HUES64 (cell line): Measurements from ENCODE around the gene MED13L.
"Not testable (repeated sequence)": the region's sequence is repeated elsewhere in the genome, so short reads cannot be mapped to it uniquely, and the experiment has no call there.

Source experiments
- H3K27ac ChIP-seq: 2 replicates; pipeline ENCODE4 v1.7.0; 2013; ENCODE audit warnings: low read depth, low read length, inconsistent platforms
- H3K27me3 ChIP-seq: 2 replicates; pipeline ENCODE4 v1.6.1; 2013; ENCODE audit warnings: mild to moderate bottlenecking, low read length; ENCODE audit not compliant: insufficient read depth
- H3K36me3 ChIP-seq: 2 replicates; pipeline ENCODE4 v1.6.1; 2013; ENCODE audit warnings: mild to moderate bottlenecking, low read length; ENCODE audit not compliant: insufficient read depth
- H3K4me1 ChIP-seq: 2 replicates; pipeline ENCODE4 v1.6.1; 2013; ENCODE audit warnings: mild to moderate bottlenecking, low read length, moderate library complexity; ENCODE audit not compliant: insufficient read depth
- H3K4me3 ChIP-seq: 2 replicates; pipeline ENCODE4 v1.5.1; 2013; ENCODE audit warnings: mild to moderate bottlenecking, low read length, moderate library complexity
- H3K9ac ChIP-seq: 2 replicates; pipeline ENCODE4 v1.6.1; 2013; ENCODE audit warnings: mild to moderate bottlenecking, low read depth, low read length
- H3K9me3 ChIP-seq: 2 replicates; pipeline ENCODE4 v1.6.1; 2013; ENCODE audit warnings: low read depth, low read length; ENCODE audit not compliant: insufficient read depth
- WGBS: fragments of 150-250, 120-280 bp; methylation state at CpG from one replicate; pipeline ENCODE4 v1.1.7; 2013; ENCODE audit warnings: missing lambda C conversion rate; 5-methylcytosine and 5-hydroxymethylcytosine counted together

The MED13L gene

DNA sequence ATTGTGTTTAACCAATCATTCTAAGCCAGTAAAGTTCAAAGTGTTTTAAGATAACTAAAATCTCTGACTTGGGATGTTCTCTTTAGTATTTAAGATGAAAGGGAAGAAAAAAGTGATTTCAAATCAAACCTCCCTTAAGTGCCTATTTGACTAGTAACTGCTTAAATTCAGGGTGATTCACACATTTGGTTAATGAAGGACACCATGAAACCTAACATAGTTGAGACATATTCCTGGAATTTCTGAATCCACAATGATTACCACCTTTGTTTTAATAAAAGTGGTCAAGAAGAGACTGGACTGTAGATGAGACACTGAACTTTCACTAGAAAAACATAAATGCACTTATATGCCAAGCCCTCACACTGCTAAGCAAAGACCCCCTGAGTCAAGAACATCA, 138.7 kb downstream of the MED13L start:
- peaks cover 35% of the 10 kb centered on the region for H3K4me1 ChIP-seq
- H3K9ac ChIP-seq = no peak overlapping the region
- H3K27me3 ChIP-seq = no peaks in the 10 kb centered on the region
- no peak overlapping the region for H3K4me3 ChIP-seq
- H3K9me3 ChIP-seq = no peaks in the 10 kb centered on the region
- peak overlapping the region; percentile 26 for H3K27ac ChIP-seq
- H3K36me3 ChIP-seq = no peaks in the 10 kb centered on the region

DNA sequence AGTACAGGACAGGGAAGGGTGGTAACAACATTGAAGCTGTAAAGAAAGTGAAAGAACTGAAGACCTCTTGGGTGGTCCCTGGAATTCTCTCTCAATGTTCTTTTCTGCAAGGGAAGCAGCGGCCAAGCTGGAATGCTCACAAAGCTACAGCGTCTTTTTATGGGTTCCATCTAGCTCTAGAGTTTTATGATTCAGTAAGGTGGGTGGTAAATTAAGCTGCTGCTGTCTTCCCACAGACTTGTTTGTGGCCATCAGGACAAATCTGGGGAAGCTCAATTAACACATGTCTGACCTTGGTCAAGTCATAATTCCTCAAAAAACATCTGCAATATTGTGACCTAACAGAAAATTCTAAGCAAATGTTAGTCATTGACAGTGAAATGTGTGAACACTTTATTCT, 139.1 kb downstream of the MED13L start:
- H3K4me3 ChIP-seq = no peak overlapping the region
- H3K9me3 ChIP-seq = no peaks in the 10 kb centered on the region
- H3K36me3 ChIP-seq = no peaks in the 10 kb centered on the region
- WGBS = 80% methylated on average over 2 of the region's 2 CpGs
- no peaks in the 10 kb centered on the region for H3K27me3 ChIP-seq
- peaks cover 35% of the 10 kb centered on the region for H3K4me1 ChIP-seq
- H3K9ac ChIP-seq = 0 out of 2 replicates have a peak overlapping the region, but pooled peaks have one; percentile 12
- peak overlapping the region; percentile 26 for H3K27ac ChIP-seq

GRCh38 chr12:116137318-116137717, 140.2 kb downstream of the MED13L start:
- no peak overlapping the region for H3K9ac ChIP-seq
- H3K27ac ChIP-seq = no peak overlapping the region
- WGBS = no CpG with 5 or more reads among the region's 2 CpGs
- H3K27me3 ChIP-seq = no peaks in the 10 kb centered on the region
- H3K4me3 ChIP-seq = no peak overlapping the region
- peaks cover 43% of the 10 kb centered on the region for H3K4me1 ChIP-seq
- no peaks in the 10 kb centered on the region for H3K36me3 ChIP-seq
- no peaks in the 10 kb centered on the region for H3K9me3 ChIP-seq

DNA sequence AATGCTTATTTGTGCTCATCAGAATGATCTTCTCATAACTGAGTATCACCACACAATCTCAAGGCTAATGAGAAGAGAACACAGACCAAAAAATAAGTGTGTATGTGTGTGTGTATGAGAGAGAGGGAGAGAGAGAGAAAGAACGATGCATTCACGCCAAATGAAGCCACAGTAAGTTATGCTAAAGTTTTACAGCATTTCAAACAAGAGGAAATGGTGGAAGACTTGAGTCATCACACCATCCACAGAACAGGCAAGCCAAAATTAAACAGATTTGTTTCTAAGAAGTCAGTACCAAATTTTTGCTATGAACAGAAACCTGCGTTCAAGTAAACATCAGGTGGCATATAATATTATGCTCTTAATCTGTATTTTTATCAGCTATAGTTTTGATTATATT, 141.2 kb downstream of the MED13L start:
- Histone ChIP-seq H3K27ac (no peak overlapping the region), H3K36me3 (no peaks in the 10 kb centered on the region), H3K4me3 (no peak overlapping the region), H3K9ac (no peak overlapping the region), H3K9me3 (no peaks in the 10 kb centered on the region), H3K4me1 (peaks cover 48% of the 10 kb centered on the region), H3K27me3 (no peaks in the 10 kb centered on the region)
- 89% methylated on average over 2 of the region's 3 CpGs for WGBS

- WGBS = 91% methylated on average over 3 of the region's 3 CpGs
- peaks cover 55% of the 10 kb centered on the region for H3K4me1 ChIP-seq
- no peaks in the 10 kb centered on the region for H3K27me3 ChIP-seq
- no peak overlapping the region for H3K27ac ChIP-seq
- H3K36me3 ChIP-seq = no peaks in the 10 kb centered on the region
- H3K4me3 ChIP-seq = no peak overlapping the region
- no peak overlapping the region for H3K9ac ChIP-seq
- no peaks in the 10 kb centered on the region for H3K9me3 ChIP-seq
These were observed 142.1 kb downstream of the MED13L start for GRCh38 chr12:116135209-116135930.

DNA sequence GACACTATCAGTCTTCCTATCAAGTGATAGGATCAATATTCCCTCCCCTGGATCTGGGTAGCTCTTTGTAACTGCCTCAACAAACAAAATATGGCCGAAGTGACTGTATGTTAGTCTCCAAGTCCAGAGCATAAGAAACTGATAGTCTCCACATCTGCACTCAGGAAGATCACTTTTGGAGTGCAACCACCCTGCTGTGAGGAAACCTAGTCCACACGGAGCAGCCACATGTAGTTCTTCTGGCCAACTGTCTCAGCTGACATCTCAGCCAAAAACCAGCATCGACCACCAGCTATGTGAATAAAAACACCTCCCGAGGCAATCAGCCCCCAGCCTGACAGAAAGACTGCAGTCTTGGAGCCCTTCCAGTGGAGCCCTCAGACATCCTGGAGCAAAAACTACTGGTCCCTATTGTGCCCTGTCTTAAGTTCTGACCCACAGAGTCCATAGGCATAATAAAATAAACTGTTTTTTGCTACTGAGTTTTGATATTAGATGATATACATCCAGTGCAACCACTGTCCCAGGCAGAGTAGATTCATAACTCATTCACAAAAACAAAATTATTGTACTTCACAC, 143.8 kb downstream of the MED13L start:
- Histone ChIP-seq H3K4me3 (no peak overlapping the region), H3K9me3 (no peaks in the 10 kb centered on the region), H3K9ac (no peak overlapping the region), H3K27me3 (no peaks in the 10 kb centered on the region), H3K36me3 (no peaks in the 10 kb centered on the region), H3K27ac (no peak overlapping the region), H3K4me1 (peaks cover 43% of the 10 kb centered on the region)
- WGBS = 80% methylated on average over 4 of the region's 4 CpGs

DNA sequence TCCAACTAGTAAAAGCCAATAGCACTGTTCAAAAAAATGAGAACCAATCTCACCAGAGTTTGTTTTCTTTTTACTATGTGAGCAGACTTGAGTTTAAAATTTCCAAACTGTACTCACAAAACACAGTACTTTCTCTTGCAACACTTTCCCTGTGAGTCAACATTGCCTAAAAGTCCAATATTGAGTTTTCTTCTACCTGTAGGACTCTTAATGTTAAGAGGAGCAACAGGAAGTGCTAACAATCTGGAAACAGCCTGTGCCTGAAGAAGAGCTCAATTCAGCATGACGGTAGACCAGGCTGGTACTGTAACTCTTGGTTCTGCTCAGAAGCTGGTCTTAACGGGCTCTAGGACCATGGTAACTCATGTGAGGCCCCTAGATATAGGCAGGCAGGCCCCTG, 144.3 kb downstream of the MED13L start:
- H3K9me3 ChIP-seq = no peaks in the 10 kb centered on the region
- H3K36me3 ChIP-seq = no peaks in the 10 kb centered on the region
- no peak overlapping the region for H3K27ac ChIP-seq
- 81% methylated on average over 2 of the region's 2 CpGs for WGBS
- H3K27me3 ChIP-seq = no peaks in the 10 kb centered on the region
- H3K4me3 ChIP-seq = no peak overlapping the region
- H3K9ac ChIP-seq = no peak overlapping the region
- H3K4me1 ChIP-seq = peaks cover 42% of the 10 kb centered on the region

- H3K4me1 ChIP-seq = peaks cover 52% of the 10 kb centered on the region
- H3K4me3 ChIP-seq, H3K9ac ChIP-seq, H3K27me3 ChIP-seq, H3K36me3 ChIP-seq, H3K9me3 ChIP-seq, H3K27ac ChIP-seq: not testable (repeated sequence)
- 95% methylated on average over 10 of the region's 10 CpGs for WGBS
These were observed 145.5 kb downstream of the MED13L start for GRCh38 chr12:116131987-116132386.

- WGBS = 98% methylated on average over 3 of the region's 3 CpGs
- Histone ChIP-seq H3K36me3 (no peaks in the 10 kb centered on the region), H3K4me3 (no peak overlapping the region), H3K27me3 (no peaks in the 10 kb centered on the region), H3K9ac (no peak overlapping the region), H3K27ac (no peak overlapping the region), H3K4me1 (peaks cover 61% of the 10 kb centered on the region), H3K9me3 (no peaks in the 10 kb centered on the region)
These were observed 146.3 kb downstream of the MED13L start for GRCh38 chr12:116131176-116131575.

DNA sequence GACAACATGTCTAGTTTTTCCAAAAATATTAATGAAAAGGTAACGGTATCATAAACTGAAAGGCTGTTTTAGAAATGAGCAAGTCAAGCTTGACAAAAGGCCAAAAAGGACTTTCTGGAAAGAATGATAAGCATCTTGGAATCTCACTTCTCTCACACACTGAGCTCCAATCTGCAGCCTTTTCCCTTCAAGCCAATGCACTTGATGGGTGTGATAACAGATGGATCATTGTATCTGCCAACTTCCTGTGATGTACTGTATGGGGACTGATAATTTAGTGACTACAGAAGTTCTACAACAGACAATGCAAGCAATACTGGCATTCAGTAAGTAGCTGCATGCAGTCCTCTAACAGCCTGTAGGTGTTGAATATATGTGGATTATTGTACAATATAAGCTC, 147.1 kb downstream of the MED13L start:
- 100% methylated on average over 1 of the region's 1 CpG for WGBS
- Histone ChIP-seq H3K4me1 (peaks cover 64% of the 10 kb centered on the region), H3K27ac (no peak overlapping the region), H3K9me3 (no peaks in the 10 kb centered on the region), H3K4me3 (no peak overlapping the region), H3K27me3 (no peaks in the 10 kb centered on the region), H3K9ac (no peak overlapping the region), H3K36me3 (no peaks in the 10 kb centered on the region)

GRCh38 chr12:116128779-116129178, 148.7 kb downstream of the MED13L start:
- Histone ChIP-seq H3K27me3 (no peaks in the 10 kb centered on the region), H3K9me3 (no peaks in the 10 kb centered on the region), H3K4me3 (no peak overlapping the region), H3K36me3 (no peaks in the 10 kb centered on the region), H3K27ac (no peak overlapping the region), H3K9ac (no peak overlapping the region), H3K4me1 (peaks cover 68% of the 10 kb centered on the region)
- no CpG with 5 or more reads among the region's 1 CpG for WGBS
